Breast epithelium (tissue), 3 donors: ENCODE results near the gene BICC1.

ENCODE experiments used
- CTCF ChIP-seq, 3 donors: fragments of 450-650 bp; IDR thresholded peaks; one replicate each; pipeline ENCODE4 v1.5.1; 2016 to 2017; ENCODE audit warnings: antibody characterized with exemption in 3 of 3, mild to moderate bottlenecking in 3 of 3, moderate library complexity in 3 of 3
- POLR2A ChIP-seq: fragments of 450-650 bp; IDR thresholded peaks from one replicate; pipeline ENCODE4 v1.6.1; 2016; ENCODE audit warnings: antibody characterized with exemption, mild to moderate bottlenecking, moderate library complexity

GRCh38 chr10:58827381-58827780 is 314.7 kb downstream of the BICC1 start:
- TF ChIP-seq POLR2A: no peak
- TF ChIP-seq CTCF (IDR thresholded peaks at IDR 0.05): no peak
